GM12801 (cell line): Measurements from ENCODE around the gene CYSRT1.

ENCODE experiments used
- TF ChIP-seq, protein P1 (sequence below): IDR thresholded peaks from one replicate; pipeline ENCODE4 v1.5.1; 2011; ENCODE audit warnings: control low read depth; ENCODE audit not compliant: insufficient read length; ENCODE audit errors: extremely low read depth

CYSRT1 gene

DNA sequence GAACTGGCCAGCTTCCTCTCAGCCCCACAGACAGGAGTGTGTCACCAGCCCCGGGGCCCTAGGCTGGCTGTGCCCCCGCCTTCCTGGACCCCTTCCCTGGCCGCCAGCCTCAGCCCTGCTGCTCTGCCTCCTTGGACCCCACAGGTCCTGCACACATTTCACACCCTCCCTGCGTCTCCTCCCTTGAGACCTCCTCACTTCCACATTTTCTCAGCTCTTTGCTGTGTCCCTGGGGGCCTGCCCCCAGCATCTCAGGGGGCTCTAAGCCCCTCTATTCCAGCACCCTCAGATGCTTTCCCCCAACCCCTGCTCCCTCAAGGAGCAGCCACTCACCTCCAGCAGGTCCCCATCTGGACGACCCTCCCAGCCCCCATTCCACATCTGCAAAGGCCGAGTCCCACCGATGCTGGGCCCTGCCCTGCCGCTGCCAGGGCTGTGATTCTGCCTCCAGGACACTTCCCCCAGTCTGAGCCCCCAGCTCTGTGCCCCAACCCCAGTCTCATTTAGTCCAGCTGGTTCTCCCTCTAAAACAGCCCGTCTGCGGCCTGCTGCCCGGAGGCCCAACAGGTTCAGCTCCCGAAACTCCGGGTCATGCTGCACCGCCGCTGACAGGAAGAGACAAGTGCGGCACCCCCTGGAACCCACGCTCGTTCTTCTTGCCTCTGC is 9.9 kb downstream of the CYSRT1 start:
- TF ChIP-seq, protein P1, sequence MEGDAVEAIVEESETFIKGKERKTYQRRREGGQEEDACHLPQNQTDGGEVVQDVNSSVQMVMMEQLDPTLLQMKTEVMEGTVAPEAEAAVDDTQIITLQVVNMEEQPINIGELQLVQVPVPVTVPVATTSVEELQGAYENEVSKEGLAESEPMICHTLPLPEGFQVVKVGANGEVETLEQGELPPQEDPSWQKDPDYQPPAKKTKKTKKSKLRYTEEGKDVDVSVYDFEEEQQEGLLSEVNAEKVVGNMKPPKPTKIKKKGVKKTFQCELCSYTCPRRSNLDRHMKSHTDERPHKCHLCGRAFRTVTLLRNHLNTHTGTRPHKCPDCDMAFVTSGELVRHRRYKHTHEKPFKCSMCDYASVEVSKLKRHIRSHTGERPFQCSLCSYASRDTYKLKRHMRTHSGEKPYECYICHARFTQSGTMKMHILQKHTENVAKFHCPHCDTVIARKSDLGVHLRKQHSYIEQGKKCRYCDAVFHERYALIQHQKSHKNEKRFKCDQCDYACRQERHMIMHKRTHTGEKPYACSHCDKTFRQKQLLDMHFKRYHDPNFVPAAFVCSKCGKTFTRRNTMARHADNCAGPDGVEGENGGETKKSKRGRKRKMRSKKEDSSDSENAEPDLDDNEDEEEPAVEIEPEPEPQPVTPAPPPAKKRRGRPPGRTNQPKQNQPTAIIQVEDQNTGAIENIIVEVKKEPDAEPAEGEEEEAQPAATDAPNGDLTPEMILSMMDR, result no peak

DNA sequence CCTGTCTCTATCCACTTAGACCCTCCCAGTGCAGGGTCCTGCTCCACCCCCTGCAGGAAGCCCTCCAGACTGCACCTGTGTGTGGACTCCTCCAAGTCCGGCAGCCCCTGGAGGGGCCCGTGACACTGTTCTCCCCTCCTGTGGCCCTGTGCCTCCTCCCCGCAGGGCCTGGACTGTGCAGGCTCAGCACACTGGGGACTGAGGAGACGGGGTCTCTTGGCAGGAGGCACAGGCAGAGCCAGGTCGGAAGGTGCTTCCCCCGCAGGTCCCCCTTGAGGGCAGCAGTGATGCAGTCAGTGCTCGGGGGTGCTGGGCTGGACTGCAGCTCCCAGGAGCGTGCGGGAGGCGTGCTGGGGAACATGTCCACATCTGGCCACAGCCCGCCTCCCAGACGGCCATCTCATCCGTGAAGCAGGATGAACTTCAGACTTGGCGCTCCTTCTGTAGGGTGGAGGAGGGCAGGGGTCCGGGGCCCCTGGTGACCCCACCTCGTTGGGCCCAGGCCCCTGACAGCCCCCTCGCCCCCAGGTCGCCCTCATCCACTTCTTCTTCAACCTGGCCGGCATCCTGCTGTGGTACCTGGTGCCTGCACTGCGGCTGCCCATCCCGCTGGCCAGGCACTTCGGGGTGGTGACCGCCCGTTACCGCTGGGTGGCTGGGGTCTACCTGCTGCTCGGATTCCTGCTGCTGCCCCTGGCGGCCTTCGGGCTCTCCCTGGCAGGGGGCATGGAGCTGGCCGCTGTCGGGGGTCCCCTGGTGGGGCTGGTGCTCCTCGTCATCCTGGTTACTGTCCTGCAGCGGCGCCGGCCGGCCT is 10.7 kb downstream of the CYSRT1 start:
- TF ChIP-seq, protein P1, result no peak

DNA sequence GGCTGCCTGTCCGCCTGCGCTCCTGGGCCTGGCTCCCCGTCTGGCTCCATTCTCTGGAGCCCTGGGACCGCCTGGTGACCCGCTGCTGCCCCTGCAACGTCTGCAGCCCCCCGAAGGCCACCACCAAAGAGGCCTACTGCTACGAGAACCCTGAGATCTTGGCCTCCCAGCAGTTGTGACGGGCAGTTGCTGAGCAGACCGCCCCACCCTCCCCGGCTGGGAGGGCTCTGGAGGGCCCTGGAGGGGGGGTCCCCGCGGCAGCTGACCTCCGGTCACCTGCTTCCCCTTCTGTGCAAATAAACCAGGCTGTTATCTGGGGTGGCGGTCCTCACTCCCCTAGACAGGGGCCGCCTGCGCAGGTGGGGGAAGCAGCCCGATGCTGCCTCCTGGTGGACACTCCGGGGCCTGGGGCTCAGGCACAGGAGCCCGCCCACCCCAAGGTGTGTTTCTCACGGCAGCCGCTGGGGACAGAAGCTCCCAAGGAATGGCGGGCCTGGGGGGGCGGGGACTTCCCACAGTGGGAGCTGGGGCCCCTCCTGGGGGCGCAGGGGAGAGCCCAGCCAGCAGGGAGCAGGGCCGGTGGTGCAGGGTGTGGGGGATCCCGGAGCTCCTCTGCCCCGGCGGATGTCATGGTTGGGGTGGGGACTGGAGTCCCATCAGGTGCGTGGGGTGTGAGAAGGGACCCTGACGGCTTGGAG is 11.4 kb downstream of the CYSRT1 start:
- TF ChIP-seq, protein P1, result no peak

DNA sequence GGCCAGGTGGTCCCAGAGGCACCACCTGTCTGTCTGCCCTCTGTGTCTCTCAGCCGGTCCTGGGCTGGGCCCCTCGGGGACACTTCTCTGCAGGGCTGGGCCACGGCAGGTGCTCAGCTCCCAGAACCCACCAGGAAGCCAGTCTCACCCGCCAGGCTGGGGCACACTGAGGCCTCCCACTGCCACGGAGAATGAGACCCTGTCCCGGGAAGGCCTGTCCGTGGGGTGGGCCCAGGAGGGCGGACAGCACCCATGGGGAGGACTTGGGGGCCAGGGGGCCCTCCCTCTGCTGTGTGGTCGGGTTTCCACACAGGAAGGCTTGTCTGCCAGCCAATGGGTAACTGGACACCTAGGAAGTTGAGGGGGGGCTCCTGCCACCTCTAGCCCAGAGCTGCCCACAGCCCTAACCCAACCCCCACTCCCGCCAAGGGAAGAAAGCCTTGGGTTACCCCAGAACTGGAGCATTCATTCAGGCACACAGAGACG is 12.0 kb downstream of the CYSRT1 start:
- TF ChIP-seq, protein P1, result no peak

GRCh38 chr9:137237759-137238726 is 13.1 kb downstream of the CYSRT1 start:
- TF ChIP-seq, protein P1, result no peak

GRCh38 chr9:137240318-137240840 is 15.4 kb downstream of the CYSRT1 start:
- TF ChIP-seq, protein P1, result no peak
